HTERT RPE-1 (cell line): ENCODE results near the gene STPG1.

Source experiments
- in situ Hi-C: fragments of 300-500 bp; cut with MboI; formaldehyde crosslinking; loops from 4 replicates; pipeline ENCODE4 v1.14.3; 2020; ENCODE audit warnings: low sequenced_read_pairs

Gene STPG1

GRCh38 chr1:24374891-24375786 is 38.4 kb downstream of the STPG1 start:
- in situ Hi-C loops: loop anchor here (25.0 kb wide), 1 partner anchor 163 kb away; no protein-coding TSS in a partner anchor

DNA sequence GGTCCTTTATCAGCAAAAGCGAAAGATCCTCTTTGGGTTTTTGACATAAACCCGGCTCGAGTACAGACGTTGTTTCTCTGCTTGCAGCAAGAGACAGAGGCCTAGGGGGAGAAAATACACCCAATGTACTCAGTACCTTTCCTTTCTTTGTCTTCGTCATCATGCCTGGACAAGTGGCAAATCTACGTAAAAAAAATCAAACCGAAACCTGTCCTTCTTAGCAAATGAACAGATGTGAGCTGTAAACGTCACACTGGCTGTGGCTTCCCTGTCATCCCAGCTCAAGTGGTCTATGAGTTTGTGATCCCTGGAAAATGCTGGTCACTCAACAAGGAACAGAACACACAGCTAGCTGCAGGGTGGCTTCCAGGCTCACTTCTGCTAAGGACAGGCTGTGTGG is 39.9 kb downstream of the STPG1 start:
- in situ Hi-C loops: no loop called here

- in situ Hi-C loops: no loop called here
These were observed 40.5 kb downstream of the STPG1 start for GRCh38 chr1:24373044-24373443.

DNA sequence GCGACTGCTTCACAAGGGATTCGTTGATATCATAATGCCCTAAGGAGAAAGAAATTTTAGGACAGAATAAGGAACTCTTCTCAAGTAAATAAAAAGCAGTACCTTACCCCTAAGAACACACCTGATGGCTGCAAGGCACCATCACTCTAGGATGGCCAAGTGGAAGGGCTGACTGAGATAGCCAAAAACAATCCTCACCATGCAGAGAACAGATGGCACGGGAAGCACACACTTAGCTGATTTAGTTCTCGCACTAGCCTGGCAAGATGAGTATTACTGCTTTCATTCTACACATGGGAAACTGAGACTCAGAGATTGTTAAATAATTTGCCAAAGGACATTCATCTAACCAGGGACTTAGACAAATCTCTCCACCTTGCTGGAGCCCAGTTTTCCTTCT is 43.8 kb downstream of the STPG1 start:
- in situ Hi-C loops: no loop called here

DNA sequence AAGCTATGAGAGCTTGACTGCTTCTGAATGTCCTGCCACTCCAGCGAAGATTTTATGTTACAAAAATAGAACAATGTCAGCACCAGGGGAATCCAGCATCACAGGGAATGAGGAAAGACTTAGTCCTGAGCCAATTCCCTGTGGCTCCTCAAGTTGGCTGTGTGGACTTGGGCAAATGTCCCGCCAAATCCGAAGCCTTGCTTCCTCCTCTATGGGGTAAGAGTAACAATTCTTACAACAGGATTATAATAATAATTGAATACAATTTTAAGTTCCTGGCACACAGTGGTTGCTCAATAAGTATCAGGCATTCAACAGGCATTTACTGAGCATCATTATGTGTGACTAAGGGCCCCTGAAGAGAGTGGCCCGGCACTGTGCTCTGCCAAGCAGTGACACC is 44.4 kb downstream of the STPG1 start:
- in situ Hi-C loops: no loop called here

- in situ Hi-C loops: no loop called here
These were observed 46.9 kb downstream of the STPG1 start for GRCh38 chr1:24366707-24367106.

DNA sequence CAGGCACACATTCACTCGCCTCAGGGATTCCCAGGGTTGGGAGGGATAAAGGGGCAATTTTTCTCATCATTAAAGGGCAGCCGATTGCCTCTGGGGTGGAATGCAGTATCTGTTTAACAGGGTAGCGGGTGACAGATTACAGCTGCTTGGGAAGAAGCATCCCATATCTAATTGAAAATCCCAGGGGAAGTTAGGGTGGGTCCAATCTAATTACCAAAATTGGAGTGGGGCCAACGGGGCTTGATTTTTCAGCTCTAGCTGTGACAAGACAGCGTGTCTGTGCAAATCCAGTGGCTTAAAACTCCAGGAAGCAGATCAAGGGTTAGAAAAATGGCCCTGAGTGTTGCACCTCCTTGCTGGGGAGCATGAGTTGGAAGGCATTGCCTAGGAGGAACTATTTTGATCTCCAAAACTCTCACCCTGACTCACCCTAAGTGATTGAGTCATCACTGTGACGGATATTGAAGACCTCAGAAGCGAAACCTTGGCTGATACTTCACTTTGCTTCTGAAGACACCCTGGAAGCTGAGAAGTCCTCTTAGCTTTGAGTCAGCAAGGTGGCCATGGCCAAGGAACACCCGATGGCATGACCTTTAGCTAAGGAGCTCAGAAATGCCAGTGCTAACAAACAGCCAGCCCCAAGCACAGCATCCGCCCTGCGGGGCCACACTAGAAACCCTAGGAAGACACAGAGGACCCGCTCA is 48.5 kb downstream of the STPG1 start:
- in situ Hi-C loops: no loop called here

- in situ Hi-C loops: no loop called here
These were observed 49.0 kb downstream of the STPG1 start for GRCh38 chr1:24364605-24364974.

GRCh38 chr1:24363994-24364393 is 49.6 kb downstream of the STPG1 start:
- in situ Hi-C loops: no loop called here

DNA sequence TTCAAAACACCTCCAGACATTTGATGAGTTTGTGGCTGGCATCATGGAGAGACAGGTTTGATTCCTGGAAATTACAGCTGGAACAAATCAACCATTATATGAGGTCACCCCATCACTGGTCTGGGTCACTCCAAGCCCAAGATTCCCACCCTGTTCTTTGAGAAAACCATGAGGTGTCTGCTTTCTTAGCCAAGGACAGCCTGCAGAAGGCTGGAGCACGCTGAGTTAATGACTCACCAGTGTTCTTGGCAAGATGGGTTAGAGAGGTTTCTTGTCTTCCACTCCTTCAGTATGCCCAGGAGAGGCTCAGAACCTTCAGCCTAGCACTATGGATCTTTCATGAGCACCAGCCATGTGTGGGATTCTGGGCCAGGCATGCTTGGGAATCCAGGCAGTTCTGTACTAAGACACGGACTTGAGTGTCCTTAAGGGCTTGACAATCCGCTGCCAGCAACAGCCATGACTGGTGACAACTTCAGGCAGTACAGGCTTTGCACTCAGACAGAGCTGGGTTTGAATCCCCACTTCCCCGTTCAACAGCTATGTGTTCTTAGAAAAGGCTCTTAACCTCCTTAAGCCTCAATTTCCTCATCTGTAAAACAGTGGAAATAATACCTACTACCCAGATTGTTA is 50.5 kb downstream of the STPG1 start:
- in situ Hi-C loops: no loop called here

- in situ Hi-C loops: no loop called here
These were observed 51.2 kb downstream of the STPG1 start for GRCh38 chr1:24362396-24362795.

DNA sequence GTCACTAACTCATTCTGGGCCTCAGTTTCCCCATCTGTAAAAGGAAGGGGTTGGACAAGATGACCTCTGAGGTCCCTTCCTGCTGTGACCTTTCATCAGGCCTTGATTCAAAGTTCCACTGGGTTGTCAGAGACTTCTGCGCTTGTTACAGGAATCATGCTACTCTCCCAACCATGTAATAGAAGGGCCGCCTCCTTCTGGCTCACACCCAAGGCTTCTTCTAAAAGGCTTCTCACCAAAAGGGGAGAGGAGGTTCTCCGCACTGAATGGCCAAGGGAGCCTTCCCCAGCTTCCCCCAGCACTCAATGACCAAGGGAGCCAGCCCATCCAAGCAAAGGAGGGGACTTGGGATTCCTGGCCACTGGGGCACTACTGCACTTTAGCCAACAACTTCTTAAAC is 51.8 kb downstream of the STPG1 start:
- in situ Hi-C loops: no loop called here

GRCh38 chr1:24360681-24361080 is 52.9 kb downstream of the STPG1 start:
- in situ Hi-C loops: no loop called here

DNA sequence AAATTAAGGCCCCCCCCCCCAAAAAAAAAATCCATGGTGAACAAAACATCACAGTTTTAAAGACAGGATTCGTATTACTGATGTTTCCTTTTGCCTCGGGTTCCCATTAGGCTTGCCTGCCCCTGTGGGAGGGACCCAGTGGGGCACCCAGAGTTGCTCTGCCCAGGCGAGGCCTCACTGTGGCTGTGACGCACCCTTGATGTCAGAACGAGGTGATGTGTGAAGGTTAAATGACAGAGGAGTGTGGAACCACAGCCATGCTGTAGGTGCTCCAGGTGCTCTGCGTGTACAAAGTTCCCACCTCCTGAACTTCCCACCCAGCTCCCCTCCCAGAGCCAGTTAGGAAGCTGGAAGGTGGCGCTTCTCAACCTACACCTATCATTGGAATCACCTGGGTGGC is 56.5 kb downstream of the STPG1 start:
- in situ Hi-C loops: no loop called here

DNA sequence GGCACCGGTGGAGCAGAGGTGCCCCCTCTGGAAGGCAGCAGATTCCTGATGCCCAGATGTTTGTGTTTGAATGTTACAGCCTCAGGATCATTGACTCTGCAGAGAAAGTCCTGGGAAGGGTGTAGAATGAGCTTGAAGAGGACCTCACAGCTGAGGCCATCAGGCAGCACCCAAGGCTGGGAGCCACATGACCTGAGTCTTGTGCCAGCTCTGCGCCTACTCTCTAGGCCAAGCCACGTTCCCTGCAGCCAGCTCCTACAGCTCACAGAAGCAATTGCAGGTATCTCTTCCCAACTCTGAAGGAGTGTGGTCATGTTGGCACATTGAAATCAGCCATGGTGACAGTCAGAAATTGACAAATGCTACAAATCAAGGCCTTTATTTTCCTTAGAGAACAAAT is 58.1 kb downstream of the STPG1 start:
- in situ Hi-C loops: no loop called here

DNA sequence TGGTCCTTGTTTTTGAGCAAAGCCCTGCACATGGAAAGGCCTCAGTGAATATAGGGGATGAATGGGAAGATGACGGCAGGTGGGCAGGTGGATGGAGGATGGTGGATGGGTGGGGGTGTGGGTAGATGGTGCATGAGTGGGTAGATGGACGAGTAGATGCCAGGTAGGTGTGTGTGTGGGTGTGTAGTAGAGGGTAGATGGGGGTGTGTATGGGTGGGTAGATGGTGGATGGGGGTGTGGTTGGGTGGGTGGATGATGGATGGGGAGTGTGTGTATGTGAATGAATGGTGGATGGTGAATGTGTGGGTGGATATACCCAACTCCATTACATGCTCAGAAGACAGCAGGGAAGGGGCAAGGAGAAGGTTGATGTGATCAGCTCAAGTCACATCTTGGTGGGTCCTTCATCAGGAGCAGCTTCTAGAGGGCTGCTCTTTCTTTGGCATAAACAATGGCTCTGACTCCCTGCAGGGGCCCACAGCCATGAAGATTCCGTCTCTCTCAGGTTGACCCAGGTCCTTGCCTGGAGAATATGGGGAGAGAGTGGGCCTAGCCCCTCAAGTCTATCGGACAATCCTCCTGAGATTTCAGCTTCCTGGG is 60.2 kb downstream of the STPG1 start:
- in situ Hi-C loops: no loop called here

GRCh38 chr1:24351918-24352627 is 61.5 kb downstream of the STPG1 start:
- in situ Hi-C loops: no loop called here

DNA sequence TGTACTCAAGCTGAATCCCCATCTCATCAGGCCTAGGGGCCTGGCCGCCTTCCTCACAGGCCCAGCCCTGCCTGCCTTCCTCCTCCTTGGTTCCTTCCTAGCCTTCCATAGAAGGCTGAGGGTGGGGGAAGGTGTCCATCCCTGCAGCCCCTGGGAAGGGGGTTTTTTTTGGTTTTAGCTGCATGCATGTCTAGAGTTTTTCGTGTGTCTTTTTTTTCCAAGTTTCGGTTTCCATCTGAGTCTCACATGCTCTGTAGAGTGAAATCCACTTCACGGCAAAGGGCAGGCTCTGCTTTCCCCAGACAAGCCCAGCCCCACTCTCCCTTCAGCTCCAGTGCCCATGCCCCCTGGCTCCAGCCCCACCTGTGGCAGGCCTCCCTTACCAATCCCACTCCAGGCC is 62.3 kb downstream of the STPG1 start:
- in situ Hi-C loops: no loop called here

GRCh38 chr1:24349891-24350290 is 63.7 kb downstream of the STPG1 start:
- in situ Hi-C loops: no loop called here

DNA sequence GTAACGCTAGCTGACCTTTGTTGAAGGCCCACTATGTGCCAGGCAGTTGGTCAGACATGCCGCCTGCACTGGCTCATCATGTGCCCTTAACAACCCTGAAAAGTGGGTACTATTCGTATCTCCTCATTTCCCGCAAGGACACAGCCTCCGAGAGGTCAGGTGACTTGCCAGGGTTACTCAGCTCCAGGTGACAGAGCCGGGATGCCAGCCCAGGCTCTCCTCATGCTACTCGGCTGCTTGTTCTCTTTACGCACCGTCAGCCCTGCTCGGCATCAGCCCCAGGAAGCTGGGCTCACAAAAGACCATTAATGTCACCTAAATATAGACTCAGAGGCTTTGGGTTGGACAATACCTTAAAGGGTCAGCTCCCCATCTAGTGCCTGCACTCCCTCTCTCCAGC is 65.4 kb downstream of the STPG1 start:
- in situ Hi-C loops: no loop called here
